HG03103 (cell line): Measurements from ENCODE around the gene HS3ST4.
"Not testable (repeated sequence)": the region's sequence is repeated elsewhere in the genome, so short reads cannot be mapped to it uniquely, and the experiment has no call there.

ENCODE experiments used
- ATAC-seq: cut with Tn5 transposase; IDR thresholded peaks from one replicate; pipeline ENCODE4 v1.9.1; 2021; ENCODE audit warnings: low read depth; ENCODE audit not compliant: unreplicated experiment

The HS3ST4 gene

DNA sequence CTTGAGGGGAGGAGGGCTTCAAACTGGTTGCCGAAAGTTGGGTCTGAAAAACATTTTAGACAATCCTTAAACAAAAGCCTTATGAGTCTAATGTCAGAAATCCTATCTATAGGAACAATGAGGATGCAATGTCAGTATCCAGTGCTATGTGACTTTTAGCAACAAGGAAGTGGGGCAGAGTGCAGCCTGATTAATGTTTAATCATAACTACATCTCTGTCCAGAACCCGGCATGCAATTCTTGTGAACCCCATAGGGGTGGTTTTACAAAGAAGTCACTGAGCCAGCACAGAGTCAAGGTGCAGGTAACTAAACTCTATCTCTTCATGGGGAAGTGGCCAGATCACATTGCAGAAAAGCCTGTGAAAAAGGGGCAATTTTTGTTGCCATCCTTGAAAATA is 267.5 kb downstream of the HS3ST4 start:
- no peak for ATAC-seq

DNA sequence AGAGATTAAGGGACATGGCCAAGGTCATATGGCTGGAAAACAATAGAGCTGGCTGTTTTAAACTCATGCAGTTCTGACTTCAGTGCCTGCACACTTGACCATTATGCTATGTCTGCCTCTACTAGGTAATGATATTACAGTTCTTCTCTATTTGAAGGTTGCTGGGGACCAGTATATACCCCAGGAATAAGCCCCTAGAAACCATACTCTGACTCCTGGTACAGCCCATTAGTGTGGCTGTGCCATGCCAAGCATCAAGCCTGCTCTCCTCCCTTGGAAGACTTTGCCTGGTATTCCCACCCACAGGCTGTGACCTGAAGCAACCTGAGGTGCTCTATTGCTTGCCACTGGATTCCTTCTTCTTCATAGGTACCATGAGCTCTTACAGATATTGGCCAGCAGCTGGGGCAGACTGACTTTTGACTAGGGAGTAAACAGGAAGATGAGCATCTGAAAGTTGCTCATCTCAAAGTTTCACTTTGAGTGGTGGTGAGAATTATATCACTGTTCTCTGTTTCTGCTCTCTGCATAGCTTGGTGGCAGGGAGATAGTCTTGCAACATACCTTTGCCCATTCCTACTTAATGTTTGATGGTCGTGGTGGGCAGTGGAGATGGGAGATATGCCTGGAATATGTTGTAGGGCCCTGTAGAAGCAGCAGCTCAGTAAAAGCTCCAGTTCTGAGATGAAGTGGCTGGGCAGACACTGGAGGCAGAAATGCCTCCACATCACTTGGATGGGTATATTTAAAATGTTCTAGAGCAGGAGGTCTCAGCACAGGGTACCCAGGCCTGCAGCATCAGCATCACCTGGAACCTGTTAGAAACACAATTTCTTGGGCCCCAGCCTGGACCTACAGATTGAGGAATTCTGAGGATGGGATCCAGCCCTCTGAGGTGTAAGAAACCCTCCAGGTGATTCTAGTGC is 274.7 kb downstream of the HS3ST4 start:
- ATAC-seq: no peak

GRCh38 chr16:25977121-25977520 is 285.4 kb downstream of the HS3ST4 start:
- ATAC-seq: no peak

DNA sequence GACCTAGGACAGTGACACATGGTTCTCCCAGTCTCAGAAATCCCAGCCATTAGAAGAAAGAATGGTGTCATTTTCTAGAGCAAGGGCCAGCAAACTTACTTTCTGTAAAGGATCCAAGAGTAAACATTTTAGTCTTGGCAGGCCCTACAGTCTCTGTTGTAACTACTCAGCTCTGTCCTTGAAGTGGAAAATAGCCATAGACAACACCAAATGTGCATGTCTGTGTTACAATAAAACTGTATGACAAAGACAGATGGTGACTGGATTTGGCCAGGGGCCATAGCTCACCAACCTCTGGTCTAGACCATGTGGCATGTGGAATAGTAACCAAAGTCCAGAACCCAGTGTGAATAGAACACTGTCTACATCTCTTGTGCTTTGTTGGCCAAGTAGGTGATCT is 286.5 kb downstream of the HS3ST4 start:
- no peak for ATAC-seq

DNA sequence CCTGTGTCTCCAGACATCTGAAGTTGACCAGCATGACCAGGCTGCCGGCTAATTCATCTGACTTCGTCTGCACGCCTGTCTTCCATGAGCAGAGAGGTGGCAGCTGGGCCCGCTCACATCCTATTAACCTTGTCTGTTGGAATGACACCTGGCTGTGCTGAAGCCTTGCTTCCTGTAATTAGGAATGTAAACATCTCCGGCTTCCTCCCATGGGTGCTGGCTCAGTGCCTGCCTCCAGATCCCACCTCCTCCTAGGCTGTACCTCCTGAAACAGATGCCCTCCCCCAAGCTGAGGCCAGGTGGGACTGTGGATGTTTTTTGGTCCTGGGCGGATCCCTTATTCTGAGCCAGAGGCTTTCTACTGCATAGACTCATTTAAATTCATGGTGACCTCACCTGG is 296.3 kb downstream of the HS3ST4 start:
- ATAC-seq: no peak

- no peak for ATAC-seq
These were observed 297.1 kb downstream of the HS3ST4 start for GRCh38 chr16:25988882-25989281.

- ATAC-seq: no peak
These were observed 304.3 kb downstream of the HS3ST4 start for GRCh38 chr16:25996052-25996451.

GRCh38 chr16:26005336-26005735 is 313.6 kb downstream of the HS3ST4 start:
- ATAC-seq: no peak

DNA sequence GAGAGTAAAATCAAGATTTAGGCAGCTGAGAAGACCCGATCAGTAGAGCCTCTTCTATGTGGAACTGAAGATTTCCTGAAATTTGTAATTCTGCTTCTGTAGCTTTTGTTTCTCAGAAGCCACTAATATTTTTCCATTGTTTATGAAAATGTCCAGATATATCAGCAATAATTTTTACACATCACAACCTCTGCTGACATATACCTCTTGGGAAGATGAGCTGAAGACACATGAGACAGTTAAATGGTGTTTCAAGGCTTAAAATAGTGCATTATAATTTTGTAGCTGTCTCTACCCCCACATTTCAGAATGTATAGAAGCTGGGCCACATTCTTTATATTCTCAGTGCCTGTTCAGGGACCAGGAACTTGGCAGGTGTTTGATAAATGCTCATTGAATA is 320.6 kb downstream of the HS3ST4 start:
- ATAC-seq: no peak

DNA sequence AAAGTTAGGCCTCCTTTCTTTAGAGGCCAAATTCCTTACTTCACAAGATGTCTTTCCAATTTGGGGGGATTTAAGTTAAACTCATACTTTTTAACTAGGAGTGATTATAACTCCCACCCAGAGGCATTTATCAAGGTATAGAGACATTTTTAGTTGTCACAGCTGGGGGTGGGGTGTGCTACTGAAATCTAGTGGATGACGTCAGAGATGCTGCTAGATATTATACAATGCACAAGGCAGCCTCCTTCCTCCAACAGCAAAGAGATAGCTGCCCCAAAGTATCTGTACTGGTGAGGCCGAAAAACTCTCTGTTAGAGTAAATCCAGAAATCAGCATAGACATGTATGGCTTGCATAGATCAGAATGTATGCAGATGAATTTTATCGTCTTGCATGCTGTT is 324.0 kb downstream of the HS3ST4 start:
- no peak for ATAC-seq

DNA sequence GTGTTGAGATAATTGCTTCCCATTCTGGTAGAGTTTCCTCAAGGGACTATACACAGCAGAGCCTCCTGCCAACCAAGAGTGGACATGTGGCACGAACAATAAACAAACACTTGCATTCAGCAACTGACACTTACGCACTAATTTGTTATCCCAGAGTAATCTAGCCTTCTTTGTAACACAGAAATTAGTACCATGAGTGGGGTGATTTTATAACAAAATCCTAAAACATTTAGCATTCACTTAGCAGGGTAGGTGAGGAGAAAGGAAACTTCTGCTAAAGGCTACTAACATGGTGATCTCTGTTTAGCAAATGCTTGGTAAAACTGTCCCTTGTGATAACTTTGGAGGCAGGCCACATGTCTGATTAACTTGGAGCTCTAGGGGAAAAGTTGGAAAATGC is 325.2 kb downstream of the HS3ST4 start:
- no peak for ATAC-seq

GRCh38 chr16:26019381-26020242 is 327.9 kb downstream of the HS3ST4 start:
- ATAC-seq: no peak

DNA sequence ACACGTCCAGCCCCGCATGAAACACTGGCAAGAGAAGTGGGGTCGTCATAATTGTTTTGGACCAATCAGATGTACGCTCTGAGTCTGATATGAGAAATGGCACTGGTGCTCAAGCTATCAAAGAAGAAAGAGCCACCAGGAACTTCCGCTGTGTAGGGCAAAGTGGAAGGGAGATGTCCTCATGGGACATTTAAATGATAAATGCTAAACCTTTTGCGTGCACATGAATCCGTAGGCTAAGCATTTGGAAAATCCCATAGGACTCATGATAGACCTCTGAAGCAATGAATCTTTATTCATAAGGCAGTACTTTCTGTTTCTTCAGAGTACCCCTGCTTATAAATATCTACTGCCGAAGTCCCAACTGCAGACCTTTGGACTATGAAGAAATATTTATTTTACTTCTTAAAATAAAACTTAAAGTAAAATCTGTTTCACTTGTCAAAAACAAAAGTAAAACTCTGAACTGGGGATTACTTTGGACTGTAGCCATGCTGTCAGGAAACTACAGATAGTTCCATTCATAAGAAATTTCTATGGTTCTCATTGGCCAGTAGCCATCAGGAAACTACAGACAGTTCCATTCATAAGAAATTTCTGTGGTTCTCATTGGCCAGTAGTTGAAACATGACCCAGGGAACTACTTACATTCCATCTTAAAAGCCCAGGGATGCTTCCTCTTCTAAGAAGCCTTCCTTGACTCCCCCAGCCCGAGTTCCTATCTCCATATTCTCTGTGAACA is 335.1 kb downstream of the HS3ST4 start:
- ATAC-seq: no peak

DNA sequence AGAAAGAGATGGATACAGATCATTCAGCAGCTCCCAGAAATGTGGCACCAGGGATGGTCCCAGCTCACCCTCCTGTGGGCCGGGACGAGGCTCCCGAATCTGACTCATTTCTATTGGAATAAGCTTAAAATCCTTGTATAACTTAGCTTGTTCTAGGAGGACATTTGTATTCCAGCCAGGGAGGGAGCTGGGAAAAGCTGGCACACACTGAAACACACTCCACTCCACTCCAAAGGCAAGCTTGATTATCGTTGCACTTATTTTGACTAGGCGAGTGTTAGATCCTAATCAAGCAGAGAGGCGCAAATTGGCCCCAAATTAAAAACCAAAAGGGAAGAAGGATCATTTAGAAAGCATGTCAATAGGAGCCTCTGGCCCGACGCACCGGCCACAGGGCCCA is 339.5 kb downstream of the HS3ST4 start:
- ATAC-seq: no peak

- ATAC-seq: not testable (repeated sequence)
These were observed 340.9 kb downstream of the HS3ST4 start for GRCh38 chr16:26032661-26033060.

DNA sequence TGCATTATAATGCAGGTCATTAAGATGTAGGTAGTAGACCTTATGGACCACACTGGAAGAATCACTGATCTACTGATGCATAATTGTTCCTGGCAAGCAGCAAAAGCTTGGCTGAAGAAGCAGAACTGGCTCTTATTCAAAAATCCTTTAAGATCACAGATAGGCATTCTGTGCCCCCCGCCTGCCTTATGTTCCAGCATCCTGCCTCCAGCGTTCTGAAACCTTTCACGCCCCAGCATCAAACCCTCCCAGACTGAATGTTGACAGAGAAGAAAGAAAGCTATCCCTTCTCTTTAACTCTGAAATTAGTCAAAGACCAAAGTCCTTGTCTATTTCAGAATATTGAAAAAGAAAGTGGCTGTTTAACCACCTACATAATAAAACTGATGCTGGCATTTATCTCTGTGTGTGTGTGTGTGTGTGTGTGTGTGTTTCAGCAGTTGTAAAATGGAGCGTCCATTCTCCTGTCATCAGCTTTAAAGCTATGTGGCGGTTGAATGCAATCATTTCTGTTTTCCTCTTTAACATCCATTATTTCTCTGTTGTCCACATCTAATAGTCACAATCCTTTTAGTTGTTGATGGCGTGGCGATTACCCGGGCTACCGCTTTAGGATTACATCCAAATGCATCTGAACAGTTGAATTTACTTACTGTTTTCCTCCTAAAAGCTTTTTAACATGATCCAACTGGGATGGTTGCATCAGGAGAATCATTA is 350.4 kb downstream of the HS3ST4 start:
- no peak for ATAC-seq

- no peak for ATAC-seq
These were observed 358.7 kb downstream of the HS3ST4 start for GRCh38 chr16:26050472-26050871.

GRCh38 chr16:26051063-26051462 is 359.3 kb downstream of the HS3ST4 start:
- no peak for ATAC-seq

GRCh38 chr16:26053889-26054288 is 362.1 kb downstream of the HS3ST4 start:
- ATAC-seq: no peak

DNA sequence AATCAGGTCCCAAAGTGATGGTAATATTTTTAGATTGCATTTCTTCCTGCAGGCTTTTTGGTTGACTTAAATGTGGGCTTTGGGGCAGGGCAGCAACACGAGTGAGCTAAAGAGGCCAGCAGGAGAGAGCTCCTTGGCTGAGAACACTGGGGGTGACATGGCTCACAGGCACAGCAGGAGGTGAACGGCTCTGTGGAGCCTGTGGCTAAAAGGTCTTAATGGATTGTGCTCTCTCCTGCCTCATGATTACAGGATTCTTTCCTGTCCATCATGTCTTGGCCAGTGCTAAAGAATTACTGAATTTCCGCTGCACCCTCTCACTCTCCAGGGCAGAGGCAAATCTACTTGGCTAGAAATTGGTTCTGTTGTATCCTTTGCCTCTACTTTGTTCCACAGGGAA is 366.6 kb downstream of the HS3ST4 start:
- ATAC-seq: no peak
